Measurements from ENCODE around the gene ST6GALNAC4. TPM values are rescaled to one million over a fixed set of nuclear protein-coding genes. Genes with fewer than 3 reads are reported as not detected.

ST6GALNAC4 gene
- total and polyA plus RNA-seq, 10 of the 15 experiments (the other 5 are each of a cell fraction or from before 2014, with no cell fraction given): 4.2 to 63.2 (median 35.2) TPM

DNA sequence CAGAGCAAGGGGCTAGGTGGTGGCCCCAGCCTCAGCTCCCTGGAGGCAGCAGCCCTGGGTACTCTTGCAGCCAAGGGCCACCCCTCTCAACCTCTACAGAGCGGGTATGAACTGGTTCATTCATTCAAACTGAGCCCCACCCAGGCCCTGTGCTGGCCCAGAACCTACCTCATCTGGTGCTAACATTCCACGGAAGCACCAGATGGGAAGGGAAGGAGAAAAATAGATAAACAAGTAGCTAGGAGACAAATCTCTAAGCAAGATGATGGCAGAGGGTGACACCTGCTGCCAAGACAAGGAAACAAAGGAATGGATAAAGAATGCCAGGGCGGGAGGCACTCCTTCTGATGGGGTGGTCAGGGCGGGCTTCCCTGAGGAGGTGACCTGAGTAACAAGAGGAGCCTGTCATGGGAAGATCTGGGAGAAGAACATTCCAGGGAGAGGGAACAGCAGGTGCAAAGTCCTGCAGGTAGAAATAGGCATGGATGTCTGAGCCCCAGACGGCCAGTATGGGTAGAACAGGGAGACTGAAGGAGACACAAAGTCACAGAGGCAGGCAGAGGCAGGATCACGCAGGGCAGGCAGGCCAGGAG is 6.1 kb downstream of the ST6GALNAC4 start (continued):
- TF ChIP-seq RBBP5 (conservative IDR thresholded peaks at IDR 0.05) (no peak), PAX8 (IDR thresholded peaks at IDR 0.05) (no peak), SMC3 (IDR thresholded peaks at IDR 0.05; ENCODE audit: borderline replicate concordance, low read length) (peak; percentile 13; the same call in 1 of the 2 replicates), MYC (IDR thresholded peaks at IDR 0.05; ENCODE audit: insufficient read depth, insufficient read length, insufficient replicate concordance, low read length, severe bottlenecking) (no peak), ZNF384 (IDR thresholded peaks at IDR 0.05; ENCODE audit: borderline replicate concordance, low read depth, low read length) (no peak), IKZF2 (IDR thresholded peaks at IDR 0.05) (peak in 1 of 2 experiments; percentile 41; a peak in 2 of 4 replicates)

DNA sequence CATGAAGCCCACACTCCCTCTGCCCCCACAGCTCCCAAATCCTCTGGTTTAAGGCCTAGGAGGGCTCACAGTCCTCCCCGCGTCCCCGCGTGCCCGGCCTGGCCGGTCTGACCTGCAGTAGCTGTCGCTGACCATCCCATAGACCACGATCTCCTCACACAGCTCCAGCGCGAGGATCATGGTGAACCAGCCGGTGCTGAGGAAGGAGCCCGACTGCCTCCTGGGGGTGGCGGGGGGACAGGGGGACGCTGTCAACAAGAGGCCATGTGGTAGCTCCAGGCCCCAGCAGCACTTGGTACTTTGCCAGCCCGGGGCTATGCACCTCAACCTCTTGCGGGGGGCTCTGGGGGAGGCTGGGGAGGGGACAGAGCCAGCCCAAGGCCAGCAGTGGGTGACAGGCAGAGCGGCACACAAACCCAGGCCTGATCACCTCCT is 7.0 kb downstream of the ST6GALNAC4 start:
- H3K4me1 ChIP-seq (ENCODE audit: control insufficient read depth, insufficient read depth, low read length): peaks cover 55% of the 10 kb centered on the region
- no peaks in the 10 kb centered on the region for H4K20me1 ChIP-seq (ENCODE audit: control insufficient read depth, insufficient read depth)
- H3K4me2 ChIP-seq (ENCODE audit: control insufficient read depth, insufficient read depth): no peak overlapping the region
- ChIA-PET POLR2A (interaction anchor here (0.5 to 2.4 kb wide), 3 partner anchors 9 to 326 kb away, joined by 3 to 6 read pairs (median 3); no protein-coding TSS in a partner anchor), CTCF (interaction anchor here (0.8 to 2.4 kb wide), 8 partner anchors 10 to 174 kb away, joined by 3 to 10 read pairs (median 5); partner anchors contain the start of genes ST6GALNAC6 and TOR2A), RAD21 (ENCODE audit: unreplicated experiment) (interaction anchor here (0.6 to 1.7 kb wide), 6 partner anchors 12 to 175 kb away, joined by 3 to 11 read pairs (median 6); partner anchors contain the start of genes CDK9 and TOR2A), SMC1A (ENCODE audit: uncharacterized antibody, unreplicated experiment) (interaction anchor here (1.1 to 2.3 kb wide), 5 partner anchors 12 to 175 kb away, joined by 3 to 9 read pairs (median 6); partner anchors contain the start of gene TOR2A)
- no peak for ATAC-seq
- intact Hi-C loops (cut with micrococcal nuclease; ENCODE audit: unreplicated experiment): no loop called here
- TF ChIP-seq ZNF274 (IDR thresholded peaks at IDR 0.05; ENCODE audit: insufficient read depth, insufficient read length): no peak
- no peak for TF ChIP-seq KLF5 (IDR thresholded peaks at IDR 0.05; ENCODE audit: partially characterized antibody)
- TF ChIP-seq RUNX3 (IDR thresholded peaks at IDR 0.05; ENCODE audit: low read length): no peak
- TF ChIP-seq POLR2A (IDR thresholded peaks at IDR 0.05; ENCODE audit: low read depth, low read length): peak; percentile 36; the same call in 1 of the 2 replicates
- 91% methylated on average over 17 of the region's 17 CpGs for WGBS (ENCODE audit: insufficient coverage, insufficient replicate concordance, low lambda C conversion rate, missing lambda C conversion rate)
- H3K9me3 ChIP-seq (replicated peaks; ENCODE audit: control insufficient read depth, insufficient read depth, low read length): no peaks in the 10 kb centered on the region
- no peak for DNase-seq (ENCODE audit: low read depth, low spot score)
- in situ Hi-C loops (cut with MboI): loop anchor here (5.0 kb wide), 1 partner anchor 173 kb away; the partner anchor contains the start of gene TOR2A
- no peak for FAIRE-seq
- H2AFZ ChIP-seq (ENCODE audit: control insufficient read depth, low read depth, low read length): no peak overlapping the region
- no peak overlapping the region for H3K9ac ChIP-seq (ENCODE audit: control insufficient read depth, insufficient read depth, low read length)
- H3K27me3 ChIP-seq (replicated peaks in 1 of 2; ENCODE audit: control insufficient read depth in 2 of 2, insufficient read depth in 2 of 2, low read length in 1 of 2): no peaks in the 10 kb centered on the region
- peaks cover 10 to 22% of the 10 kb centered on the region in 2 experiments; a peak in 2 of 4 replicates for H3K36me3 ChIP-seq (ENCODE audit: control insufficient read depth in 2 of 2, insufficient read depth in 2 of 2, low read length in 1 of 2)
- H3K79me2 ChIP-seq (ENCODE audit: control insufficient read depth, insufficient read depth, low read length): peaks cover 22% of the 10 kb centered on the region
- no peak overlapping the region for H3K4me3 ChIP-seq
- H3K27ac ChIP-seq (ENCODE audit: control insufficient read depth, insufficient read depth): no peak overlapping the region
- BruUV-seq (replicated peaks): no TSS peak
